MCF 10A (cell line): ENCODE data around the gene LRFN3. TPM values are rescaled to one million over a fixed set of nuclear protein-coding genes. Genes with fewer than 3 reads are reported as not detected.
A peak's percentile ranks its signal among the peaks of the same experiment; 100 is the strongest.

ENCODE experiments used
- BruUV-seq: library from RNA; stranded (reverse); fragments of 400-500 nt; replicated peaks from 2 replicates; lab custom pipeline; 2021; lab: Mats Ljungman, UMichigan
- CTCF ChIA-PET: fragments of 300-600 bp; sonication (Branson Sonifier 250); formaldehyde crosslinking; extraction: SDS; loops from one replicate; lab custom pipeline; 2021; ENCODE audit warnings: antibody characterized with exemption, inconsistent platforms; lab: Yijun Ruan, JAX
- POLR2A ChIA-PET: fragments of 300-600, 350-650 bp; sonication (Branson Sonifier 250); formaldehyde crosslinking; extraction: SDS; loops from one replicate; lab custom pipeline; 2020; ENCODE audit warnings: antibody characterized with exemption, inconsistent platforms; lab: Yijun Ruan, JAX
- DNase-seq: peaks from one replicate; pipeline ENCODE4 v3.0.0-alpha.2; 2018; ENCODE audit not compliant: unreplicated experiment
- H3K27ac Mint-ChIP-seq: one replicate; pipeline ENCODE4 v1.8.0; 2022; ENCODE audit warnings: mild to moderate bottlenecking, low read depth, mixed read lengths; ENCODE audit not compliant: unreplicated experiment
- H3K27me3 Mint-ChIP-seq: one replicate; pipeline ENCODE4 v1.8.0; 2022; ENCODE audit warnings: mixed read lengths; ENCODE audit not compliant: insufficient read depth, unreplicated experiment
- H3K36me3 Mint-ChIP-seq: one replicate; pipeline ENCODE4 v1.8.0; 2022; ENCODE audit warnings: mild to moderate bottlenecking, moderate library complexity, mixed read lengths; ENCODE audit not compliant: insufficient read depth, unreplicated experiment
- H3K4me1 Mint-ChIP-seq: one replicate; pipeline ENCODE4 v1.8.0; 2022; ENCODE audit warnings: mixed read lengths; ENCODE audit not compliant: insufficient read depth, unreplicated experiment
- H3K4me3 Mint-ChIP-seq: one replicate; pipeline ENCODE4 v1.8.0; 2022; ENCODE audit warnings: mild to moderate bottlenecking, moderate library complexity, mixed read lengths; ENCODE audit not compliant: unreplicated experiment
- H3K9me3 Mint-ChIP-seq: one replicate; pipeline ENCODE4 v1.8.0; 2022; ENCODE audit warnings: mixed read lengths; ENCODE audit not compliant: unreplicated experiment
- CTCF ChIP-seq: fragments of 200-600 bp; IDR thresholded peaks from one replicate; pipeline ENCODE4 v1.8.0; 2022; ENCODE audit warnings: antibody characterized with exemption, mild to moderate bottlenecking; ENCODE audit not compliant: unreplicated experiment
- intact Hi-C: fragments of 100-400 bp; cut with micrococcal nuclease; formaldehyde crosslinking; loops from 2 replicates; pipeline ENCODE4 v1.14.1; 2022
- total RNA-seq: library from RNA; stranded (reverse); gene quantifications from 2 replicates; pipeline ENCODE4 v1.2.3, GENCODE V29; 2022

LRFN3 gene
- total RNA-seq, 1 experiment from 2014 or later, result 7.4 TPM

DNA sequence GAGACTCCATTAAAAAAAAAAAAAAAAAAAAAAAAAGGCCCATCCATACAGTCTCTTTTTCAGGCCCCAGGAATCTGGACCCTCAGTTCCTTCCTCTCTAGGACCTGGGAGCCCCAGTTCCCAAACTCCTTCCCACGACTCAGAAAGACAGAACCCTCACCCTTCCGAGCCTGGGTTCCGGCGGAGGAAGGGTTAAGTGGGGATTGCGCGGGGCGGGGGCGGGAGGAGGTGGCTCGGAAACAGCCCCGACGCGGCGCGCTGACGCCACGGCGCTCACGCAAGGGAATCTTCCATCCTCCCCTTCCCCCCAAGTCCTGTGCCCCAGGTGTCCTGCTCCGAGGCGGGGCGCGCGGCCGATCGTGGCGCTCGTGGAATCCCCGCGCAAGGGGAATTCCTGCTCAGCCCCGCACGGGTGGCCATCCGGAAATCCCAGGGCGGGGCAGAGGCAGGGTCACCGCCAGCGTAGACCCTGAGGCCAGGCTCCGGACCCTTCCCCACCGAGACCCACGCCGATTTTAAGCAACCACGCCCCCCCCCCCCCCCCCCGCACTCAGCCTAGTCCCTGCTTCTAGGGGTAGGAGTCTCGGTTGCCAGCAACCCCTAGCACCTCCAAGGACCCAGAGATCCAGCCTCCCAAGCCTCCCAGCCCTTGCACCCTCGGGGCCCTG, 36.5 kb upstream of the LRFN3 start:
- ChIA-PET CTCF (no interaction called here), POLR2A (interaction anchor here (0.7 to 1.6 kb wide), 3 partner anchors 31 to 215 kb away, joined by 3 to 6 read pairs (median 5); partner anchors contain the start of genes POLR2I and TBCB)
- no peak for TF ChIP-seq CTCF
- DNase-seq, result peak; percentile 87
- H3K36me3 Mint-ChIP-seq, result peaks cover 14% of the 10 kb centered on the region
- H3K4me1 Mint-ChIP-seq, result peaks cover 16% of the 10 kb centered on the region
- H3K27ac Mint-ChIP-seq, result peak overlapping the region; percentile 90
- BruUV-seq, result no TSS peak
- peak overlapping the region; percentile 90 for H3K4me3 Mint-ChIP-seq
- intact Hi-C loops, result loop anchor here (2.0 kb wide), 1 partner anchor 31 kb away; no protein-coding TSS in a partner anchor
- no peaks in the 10 kb centered on the region for H3K27me3 Mint-ChIP-seq
- no peaks in the 10 kb centered on the region for H3K9me3 Mint-ChIP-seq

DNA sequence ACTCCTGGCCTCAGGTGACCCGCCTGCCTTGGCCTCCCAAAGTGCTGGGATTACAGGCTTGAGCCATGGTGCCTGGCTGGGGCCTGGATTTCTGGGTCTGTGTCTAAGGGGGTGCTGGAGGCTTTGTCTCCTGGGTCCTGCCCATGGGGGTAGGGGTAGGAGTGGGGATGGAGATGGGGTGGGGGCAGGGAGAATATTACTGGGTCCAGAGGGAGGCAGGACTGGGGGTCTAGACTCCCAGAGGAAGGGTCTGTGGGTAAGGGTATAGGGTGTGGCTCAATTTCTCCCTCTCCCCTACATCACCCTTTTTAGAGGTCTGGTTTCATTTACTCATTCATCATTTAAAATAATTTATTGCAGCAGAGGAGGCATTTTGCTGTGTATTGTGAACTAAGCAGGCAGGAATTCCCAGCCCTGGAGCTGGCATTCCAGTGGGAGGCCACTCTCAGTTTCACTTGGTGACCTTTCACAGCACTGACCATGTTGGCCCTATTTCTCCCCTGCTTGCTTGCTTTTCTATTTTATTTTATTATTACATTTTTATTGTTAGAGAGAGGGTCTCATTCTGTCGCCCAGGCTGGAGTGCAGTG, 35.0 kb upstream of the LRFN3 start:
- ChIA-PET POLR2A (interaction anchor here (1.4 to 1.6 kb wide), 3 partner anchors 30 to 214 kb away, joined by 5 to 6 read pairs (median 5); partner anchors contain the start of genes POLR2I, PSENEN, TBCB and U2AF1L4), CTCF (interaction anchor here (1.0 kb wide), 1 partner anchor 93 kb away, joined by 3 read pairs; no protein-coding TSS in a partner anchor)
- BruUV-seq, result no TSS peak
- Mint-ChIP-seq H3K4me3 (peak overlapping the region; percentile 90), H3K27ac (no peak overlapping the region), H3K27me3 (no peaks in the 10 kb centered on the region), H3K9me3 (no peaks in the 10 kb centered on the region), H3K36me3 (no peaks in the 10 kb centered on the region), H3K4me1 (peaks cover 16% of the 10 kb centered on the region)
- DNase-seq, result no peak
- intact Hi-C loops, result loop anchor here (2.0 kb wide), 1 partner anchor 30 kb away; no protein-coding TSS in a partner anchor
- TF ChIP-seq CTCF, result no peak

DNA sequence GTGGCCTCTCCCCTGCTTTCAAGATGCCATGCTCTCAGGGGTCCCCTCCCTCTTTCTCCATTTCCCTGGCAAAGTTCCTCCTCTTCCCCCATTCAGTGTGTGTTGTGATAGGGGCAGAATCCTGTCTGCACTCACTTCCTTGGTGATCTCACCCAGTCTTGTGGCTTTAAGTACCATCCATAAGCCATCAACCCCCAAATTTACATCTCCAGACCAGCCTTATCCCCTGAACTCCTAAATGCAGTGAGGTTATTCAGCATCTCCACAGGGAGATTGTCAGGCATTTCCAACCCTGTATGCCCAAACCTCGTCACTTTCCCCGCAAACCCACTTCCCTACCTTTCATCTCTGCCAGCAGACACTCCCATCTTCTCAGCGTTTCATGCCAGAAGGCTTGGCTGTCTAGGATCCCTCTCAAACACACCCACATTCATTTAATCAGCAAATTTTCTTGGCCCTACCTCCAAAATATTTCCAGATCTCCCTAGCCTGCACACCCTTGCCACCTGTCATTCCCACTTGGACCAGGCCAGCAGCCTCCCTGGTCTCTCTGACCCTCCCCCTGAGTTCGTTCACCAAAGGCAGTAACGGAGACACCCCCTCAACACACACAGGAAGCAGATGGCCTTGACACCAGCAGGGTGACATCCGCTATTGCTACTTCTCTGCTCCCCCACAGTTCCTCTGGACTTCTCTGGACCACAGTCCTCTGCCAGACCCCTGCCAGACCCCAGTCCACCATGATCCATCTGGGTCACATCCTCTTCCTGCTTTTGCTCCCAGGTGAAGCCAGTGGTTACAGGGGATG, 34.1 kb upstream of the LRFN3 start, which contains the start of gene HCST:
TSS of gene HCST (plus strand) at position 676 of the 808 bp plus-strand sequence. CDS start at position 741, 65 bp downstream.
- H3K4me1 Mint-ChIP-seq, result peaks cover 16% of the 10 kb centered on the region
- CTCF ChIA-PET, result interaction anchor here (0.8 kb wide), 1 partner anchor 65 kb away, joined by 4 read pairs; no protein-coding TSS in a partner anchor
- TF ChIP-seq CTCF, result no peak
- DNase-seq, result no peak
- peak within 1 kb of the TSS; percentile 63 for H3K4me3 Mint-ChIP-seq
- intact Hi-C loops, result loop anchor here (2.0 kb wide), 1 partner anchor 29 kb away; no protein-coding TSS in a partner anchor
- no peaks in the 10 kb centered on the region for H3K27me3 Mint-ChIP-seq
- POLR2A ChIA-PET, result interaction anchor here (0.6 to 1.5 kb wide), 2 partner anchors 157 to 161 kb away, joined by 3 to 5 read pairs; partner anchors contain the start of genes PSENEN and U2AF1L4
- H3K27ac Mint-ChIP-seq, result peak within 1 kb of the TSS; percentile 81
- BruUV-seq, result no TSS peak
- no peaks in the 10 kb centered on the region for H3K36me3 Mint-ChIP-seq
- H3K9me3 Mint-ChIP-seq, result no peaks in the 10 kb centered on the region
